ENCODE measurements around the gene PCDHA10.
"Not testable (repeated sequence)": the region's sequence is repeated elsewhere in the genome, so short reads cannot be mapped to it uniquely, and the experiment has no call there.

The PCDHA10 gene

GRCh38 chr5:140828362-140828737 is 27.3 kb upstream of the PCDHA10 start:
- Histone ChIP-seq H3K9ac (ENCODE audit: low read depth, low read length) (no peak overlapping the region), H3K9me3 (ENCODE audit: control insufficient read depth, insufficient read depth, low read length) (no peaks in the 10 kb centered on the region), H3K27me3 (ENCODE audit: control insufficient read depth, insufficient read depth, low read length) (no peaks in the 10 kb centered on the region), H3K36me3 (ENCODE audit: control insufficient read depth, insufficient read depth, low read length) (peaks cover 4% of the 10 kb centered on the region), H3K4me3 (ENCODE audit: low read depth, low read length) (no peak overlapping the region), H3K4me1 (ENCODE audit: control insufficient read depth, insufficient read depth, low read length) (no peaks in the 10 kb centered on the region)

GRCh38 chr5:140829511-140830501 is 25.9 kb upstream of the PCDHA10 start:
- not testable (repeated sequence) for H3K9ac ChIP-seq (ENCODE audit: low read depth, low read length); H3K36me3 ChIP-seq (ENCODE audit: control insufficient read depth, insufficient read depth, low read length); H3K27me3 ChIP-seq (ENCODE audit: control insufficient read depth, insufficient read depth, low read length); H3K9me3 ChIP-seq (ENCODE audit: control insufficient read depth, insufficient read depth, low read length); H3K4me3 ChIP-seq (ENCODE audit: low read depth, low read length); H3K4me1 ChIP-seq (ENCODE audit: control insufficient read depth, insufficient read depth, low read length)

GRCh38 chr5:140833993-140834392 is 21.7 kb upstream of the PCDHA10 start, which contains the start of gene PCDHA7:
Gene PCDHA7, plus strand, starts transcription at chr5:140834269. Its CDS starts 115 bp downstream, at chr5:140834384.
- H3K4me3 ChIP-seq (ENCODE audit: low read depth, low read length), result peak within 1 kb of the TSS; percentile 32
- H3K27me3 ChIP-seq (ENCODE audit: control insufficient read depth, insufficient read depth, low read length), result no peaks in the 10 kb centered on the region

GRCh38 chr5:140834439-140835008 is 21.2 kb upstream of the PCDHA10 start:
- H3K9ac ChIP-seq (ENCODE audit: low read depth, low read length); H3K36me3 ChIP-seq (ENCODE audit: control insufficient read depth, insufficient read depth, low read length); H3K4me1 ChIP-seq (ENCODE audit: control insufficient read depth, insufficient read depth, low read length); H3K27me3 ChIP-seq (ENCODE audit: control insufficient read depth, insufficient read depth, low read length); H3K9me3 ChIP-seq (ENCODE audit: control insufficient read depth, insufficient read depth, low read length): not testable (repeated sequence)
- peak overlapping the region; percentile 32 for H3K4me3 ChIP-seq (ENCODE audit: low read depth, low read length)

More at GRCh38 chr5:140833993-140834392, 21.7 kb upstream of the PCDHA10 start, which contains the start of gene PCDHA7:
- Histone ChIP-seq H3K4me1 (ENCODE audit: control insufficient read depth, insufficient read depth, low read length) (no peaks in the 10 kb centered on the region), H3K36me3 (ENCODE audit: control insufficient read depth, insufficient read depth, low read length) (peaks cover 4% of the 10 kb centered on the region), H3K9me3 (ENCODE audit: control insufficient read depth, insufficient read depth, low read length) (no peaks in the 10 kb centered on the region), H3K9ac (ENCODE audit: low read depth, low read length) (no peak within 1 kb of the TSS)

GRCh38 chr5:140835622-140836510 is 19.8 kb upstream of the PCDHA10 start:
- H3K9ac ChIP-seq (ENCODE audit: low read depth, low read length), result no peak overlapping the region
- no peaks in the 10 kb centered on the region for H3K4me1 ChIP-seq (ENCODE audit: control insufficient read depth, insufficient read depth, low read length)
- no peaks in the 10 kb centered on the region for H3K36me3 ChIP-seq (ENCODE audit: control insufficient read depth, insufficient read depth, low read length)
- H3K27me3 ChIP-seq (ENCODE audit: control insufficient read depth, insufficient read depth, low read length), result no peaks in the 10 kb centered on the region
- no peak overlapping the region for H3K4me3 ChIP-seq (ENCODE audit: low read depth, low read length)
- no peaks in the 10 kb centered on the region for H3K9me3 ChIP-seq (ENCODE audit: control insufficient read depth, insufficient read depth, low read length)

GRCh38 chr5:140840978-140841962 is 14.4 kb upstream of the PCDHA10 start, which contains the start of gene PCDHA8:
Gene PCDHA8, plus strand, starts transcription at chr5:140841187. Its CDS starts 135 bp downstream, at chr5:140841322.
- H3K36me3 ChIP-seq (ENCODE audit: control insufficient read depth, insufficient read depth, low read length), result no peaks in the 10 kb centered on the region
- H3K4me3 ChIP-seq (ENCODE audit: low read depth, low read length), result peak within 1 kb of the TSS; percentile 28
- H3K27me3 ChIP-seq (ENCODE audit: control insufficient read depth, insufficient read depth, low read length), result no peaks in the 10 kb centered on the region
- no peaks in the 10 kb centered on the region for H3K4me1 ChIP-seq (ENCODE audit: control insufficient read depth, insufficient read depth, low read length)
- H3K9ac ChIP-seq (ENCODE audit: low read depth, low read length), result no peak within 1 kb of the TSS
- no peaks in the 10 kb centered on the region for H3K9me3 ChIP-seq (ENCODE audit: control insufficient read depth, insufficient read depth, low read length)

- H3K9me3 ChIP-seq (ENCODE audit: control insufficient read depth, insufficient read depth, low read length), result no peaks in the 10 kb centered on the region
- H3K36me3 ChIP-seq (ENCODE audit: control insufficient read depth, insufficient read depth, low read length), result no peaks in the 10 kb centered on the region
- H3K27me3 ChIP-seq (ENCODE audit: control insufficient read depth, insufficient read depth, low read length), result no peaks in the 10 kb centered on the region
- H3K9ac ChIP-seq (ENCODE audit: low read depth, low read length), result no peak overlapping the region
- no peaks in the 10 kb centered on the region for H3K4me1 ChIP-seq (ENCODE audit: control insufficient read depth, insufficient read depth, low read length)
- no peak overlapping the region for H3K4me3 ChIP-seq (ENCODE audit: low read depth, low read length)
Measured at GRCh38 chr5:140842798-140843733, 12.6 kb upstream of the PCDHA10 start.

- H3K36me3 ChIP-seq (ENCODE audit: control insufficient read depth, insufficient read depth, low read length); H3K9me3 ChIP-seq (ENCODE audit: control insufficient read depth, insufficient read depth, low read length); H3K4me1 ChIP-seq (ENCODE audit: control insufficient read depth, insufficient read depth, low read length); H3K27me3 ChIP-seq (ENCODE audit: control insufficient read depth, insufficient read depth, low read length); H3K9ac ChIP-seq (ENCODE audit: low read depth, low read length): not testable (repeated sequence)
- peak within 1 kb of the TSS; percentile 37 for H3K4me3 ChIP-seq (ENCODE audit: low read depth, low read length)
Measured at GRCh38 chr5:140848139-140849102, 7.3 kb upstream of the PCDHA10 start, which contains the start of gene PCDHA9. Gene PCDHA9, plus strand, starts transcription at chr5:140848382. Its CDS starts 114 bp downstream, at chr5:140848496.

GRCh38 chr5:140849831-140850634 is 5.7 kb upstream of the PCDHA10 start:
- not testable (repeated sequence) for H3K9ac ChIP-seq (ENCODE audit: low read depth, low read length)

More at GRCh38 chr5:140849831-140850634, 5.7 kb upstream of the PCDHA10 start:
- not testable (repeated sequence) for H3K36me3 ChIP-seq (ENCODE audit: control insufficient read depth, insufficient read depth, low read length); H3K9me3 ChIP-seq (ENCODE audit: control insufficient read depth, insufficient read depth, low read length); H3K27me3 ChIP-seq (ENCODE audit: control insufficient read depth, insufficient read depth, low read length); H3K4me3 ChIP-seq (ENCODE audit: low read depth, low read length); H3K4me1 ChIP-seq (ENCODE audit: control insufficient read depth, insufficient read depth, low read length)
